ENCODE data around the gene LIMCH1.

The LIMCH1 gene

GRCh38 chr4:41660352-41660751 lies 122.4 kb downstream of the LIMCH1 start:
- Histone ChIP-seq H3K27ac (ENCODE audit: low read depth, low read length) (no peak overlapping the region), H3K4me3 (ENCODE audit: low read length) (no peak overlapping the region), H3K4me1 (ENCODE audit: insufficient read depth, low read length) (no peaks in the 10 kb centered on the region), H3K9ac (ENCODE audit: low read depth, low read length) (no peak overlapping the region), H3K36me3 (ENCODE audit: insufficient read depth, low read length) (no peaks in the 10 kb centered on the region), H3K27me3 (ENCODE audit: insufficient read depth, low read length) (no peaks in the 10 kb centered on the region), H3K9me3 (ENCODE audit: insufficient read depth, low read depth, low read length) (no peaks in the 10 kb centered on the region)
- WGBS: 94% methylated on average over 3 of the region's 3 CpGs

GRCh38 chr4:41661442-41662076 lies 123.6 kb downstream of the LIMCH1 start:
- 52% methylated on average over 7 of the region's 7 CpGs for WGBS
- H3K9ac ChIP-seq (ENCODE audit: low read depth, low read length): no peak overlapping the region
- no peak overlapping the region for H3K27ac ChIP-seq (ENCODE audit: low read depth, low read length)
- no peaks in the 10 kb centered on the region for H3K9me3 ChIP-seq (ENCODE audit: insufficient read depth, low read depth, low read length)
- H3K36me3 ChIP-seq (ENCODE audit: insufficient read depth, low read length): no peaks in the 10 kb centered on the region
- no peaks in the 10 kb centered on the region for H3K4me1 ChIP-seq (ENCODE audit: insufficient read depth, low read length)
- H3K4me3 ChIP-seq (ENCODE audit: low read length): no peak overlapping the region
- no peaks in the 10 kb centered on the region for H3K27me3 ChIP-seq (ENCODE audit: insufficient read depth, low read length)

GRCh38 chr4:41665636-41666207 lies 127.8 kb downstream of the LIMCH1 start:
- Histone ChIP-seq H3K27me3 (ENCODE audit: insufficient read depth, low read length) (no peaks in the 10 kb centered on the region), H3K4me1 (ENCODE audit: insufficient read depth, low read length) (no peaks in the 10 kb centered on the region), H3K27ac (ENCODE audit: low read depth, low read length) (no peak overlapping the region), H3K9ac (ENCODE audit: low read depth, low read length) (no peak overlapping the region), H3K36me3 (ENCODE audit: insufficient read depth, low read length) (no peaks in the 10 kb centered on the region), H3K9me3 (ENCODE audit: insufficient read depth, low read depth, low read length) (no peaks in the 10 kb centered on the region), H3K4me3 (ENCODE audit: low read length) (no peak overlapping the region)
- WGBS: 93% methylated on average over 3 of the region's 3 CpGs

DNA sequence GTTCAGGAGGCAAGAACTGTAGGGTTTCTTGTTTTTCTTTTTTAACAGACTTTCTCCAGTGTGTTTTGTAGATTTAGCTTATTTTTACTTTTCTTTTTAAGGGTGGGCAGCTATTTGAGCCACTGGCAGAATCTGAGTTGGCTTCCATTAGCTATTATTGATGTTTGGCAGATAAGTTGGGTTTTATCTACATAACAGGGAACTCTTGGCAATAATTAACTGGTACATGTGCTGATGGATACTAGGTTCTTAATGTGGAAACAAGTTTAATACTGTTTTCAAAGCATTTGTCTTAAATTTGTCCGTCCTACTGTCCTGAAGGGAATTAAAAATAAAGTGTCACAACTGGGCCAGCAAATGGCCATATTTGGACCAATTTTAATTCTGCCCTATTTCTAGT lies 130.1 kb downstream of the LIMCH1 start:
- Histone ChIP-seq H3K9me3 (ENCODE audit: insufficient read depth, low read depth, low read length) (no peaks in the 10 kb centered on the region), H3K4me3 (ENCODE audit: low read length) (no peak overlapping the region), H3K36me3 (ENCODE audit: insufficient read depth, low read length) (no peaks in the 10 kb centered on the region), H3K9ac (ENCODE audit: low read depth, low read length) (no peak overlapping the region), H3K27ac (ENCODE audit: low read depth, low read length) (no peak overlapping the region), H3K27me3 (ENCODE audit: insufficient read depth, low read length) (no peaks in the 10 kb centered on the region), H3K4me1 (ENCODE audit: insufficient read depth, low read length) (no peaks in the 10 kb centered on the region)
- 100% methylated on average over 1 of the region's 1 CpG for WGBS

DNA sequence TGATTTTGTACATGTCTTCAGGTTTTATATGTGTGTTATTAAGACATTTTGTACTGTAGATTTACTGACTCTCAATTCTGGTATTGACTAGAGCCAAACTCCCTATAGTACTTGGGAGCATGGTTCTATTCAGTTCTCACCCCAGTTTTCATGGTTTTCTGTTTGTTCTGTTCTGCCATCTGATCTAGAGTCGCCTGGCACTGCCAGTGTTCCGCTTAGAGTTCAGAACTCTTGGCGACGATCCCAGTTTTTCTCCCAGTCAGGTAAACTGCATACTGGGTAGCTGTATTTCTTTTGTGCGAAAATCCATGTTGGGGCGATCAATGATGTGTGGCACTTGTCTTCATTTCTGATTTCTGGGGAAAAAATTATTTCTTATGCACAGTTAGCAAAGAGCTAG lies 132.6 kb downstream of the LIMCH1 start:
- H3K9me3 ChIP-seq (ENCODE audit: insufficient read depth, low read depth, low read length): no peaks in the 10 kb centered on the region
- no peak overlapping the region for H3K4me3 ChIP-seq (ENCODE audit: low read length)
- WGBS: 95% methylated on average over 6 of the region's 6 CpGs
- peaks cover 3% of the 10 kb centered on the region; the same call in 1 of the 2 replicates for H3K4me1 ChIP-seq (ENCODE audit: insufficient read depth, low read length)
- H3K9ac ChIP-seq (ENCODE audit: low read depth, low read length): no peak overlapping the region
- no peaks in the 10 kb centered on the region for H3K36me3 ChIP-seq (ENCODE audit: insufficient read depth, low read length)
- no peaks in the 10 kb centered on the region for H3K27me3 ChIP-seq (ENCODE audit: insufficient read depth, low read length)
- H3K27ac ChIP-seq (ENCODE audit: low read depth, low read length): no peak overlapping the region

DNA sequence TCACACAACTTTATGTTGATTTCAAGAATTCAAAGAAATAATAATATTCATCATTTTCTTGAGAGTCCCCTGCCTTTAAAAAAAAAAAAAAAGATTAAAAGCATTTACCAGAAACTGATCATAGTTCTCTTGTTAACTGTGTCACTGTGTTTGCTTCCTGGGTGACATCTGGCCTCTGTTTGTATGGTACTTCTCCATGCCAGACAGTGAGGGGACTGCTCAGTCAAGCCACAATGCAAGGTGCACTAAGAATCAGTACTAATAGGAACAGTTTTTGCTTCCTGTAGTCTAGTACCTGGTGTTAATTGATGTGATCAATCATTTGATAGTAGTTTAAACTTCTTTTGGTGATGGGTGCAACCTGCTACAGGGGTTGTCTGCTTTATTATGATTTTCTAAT lies 133.0 kb downstream of the LIMCH1 start:
- Histone ChIP-seq H3K4me1 (ENCODE audit: insufficient read depth, low read length) (peaks cover 6% of the 10 kb centered on the region), H3K27me3 (ENCODE audit: insufficient read depth, low read length) (no peaks in the 10 kb centered on the region), H3K27ac (ENCODE audit: low read depth, low read length) (no peak overlapping the region), H3K36me3 (ENCODE audit: insufficient read depth, low read length) (no peaks in the 10 kb centered on the region), H3K4me3 (ENCODE audit: low read length) (no peak overlapping the region), H3K9ac (ENCODE audit: low read depth, low read length) (no peak overlapping the region), H3K9me3 (ENCODE audit: insufficient read depth, low read depth, low read length) (no peaks in the 10 kb centered on the region)

GRCh38 chr4:41678086-41678816 lies 140.3 kb downstream of the LIMCH1 start:
- H3K27me3 ChIP-seq (ENCODE audit: insufficient read depth, low read length): no peaks in the 10 kb centered on the region
- no peaks in the 10 kb centered on the region for H3K9me3 ChIP-seq (ENCODE audit: insufficient read depth, low read depth, low read length)
- no peak overlapping the region for H3K27ac ChIP-seq (ENCODE audit: low read depth, low read length)
- H3K9ac ChIP-seq (ENCODE audit: low read depth, low read length): no peak overlapping the region
- H3K36me3 ChIP-seq (ENCODE audit: insufficient read depth, low read length): peaks cover 2% of the 10 kb centered on the region; the same call in 1 of the 2 replicates
- no peak overlapping the region for H3K4me3 ChIP-seq (ENCODE audit: low read length)
- peaks cover 6% of the 10 kb centered on the region for H3K4me1 ChIP-seq (ENCODE audit: insufficient read depth, low read length)
- 88% methylated on average over 6 of the region's 7 CpGs for WGBS

DNA sequence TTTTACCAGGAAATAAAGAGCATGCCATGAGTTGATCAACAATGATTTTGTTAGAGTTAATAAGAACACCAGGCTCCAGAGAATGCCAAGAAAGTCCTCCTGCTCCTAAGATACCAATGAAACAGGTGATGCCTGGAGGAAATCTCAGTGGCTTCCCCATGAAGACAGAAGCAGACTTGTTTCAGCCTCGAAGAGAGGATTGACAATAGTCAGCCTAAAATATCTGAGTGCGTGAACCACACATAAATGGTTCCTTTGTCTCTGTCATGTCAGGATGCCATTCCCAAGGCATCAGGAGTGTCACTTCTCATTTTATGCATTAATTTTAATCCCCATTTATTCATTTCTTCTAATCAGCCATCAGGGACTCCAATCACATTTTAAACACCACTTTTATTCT lies 141.0 kb downstream of the LIMCH1 start:
- Histone ChIP-seq H3K4me3 (ENCODE audit: low read length) (no peak overlapping the region), H3K9ac (ENCODE audit: low read depth, low read length) (no peak overlapping the region), H3K4me1 (ENCODE audit: insufficient read depth, low read length) (peaks cover 6% of the 10 kb centered on the region), H3K27ac (ENCODE audit: low read depth, low read length) (no peak overlapping the region), H3K9me3 (ENCODE audit: insufficient read depth, low read depth, low read length) (no peaks in the 10 kb centered on the region), H3K27me3 (ENCODE audit: insufficient read depth, low read length) (no peaks in the 10 kb centered on the region), H3K36me3 (ENCODE audit: insufficient read depth, low read length) (peaks cover 2% of the 10 kb centered on the region; the same call in 1 of the 2 replicates)
- 92% methylated on average over 2 of the region's 2 CpGs for WGBS

DNA sequence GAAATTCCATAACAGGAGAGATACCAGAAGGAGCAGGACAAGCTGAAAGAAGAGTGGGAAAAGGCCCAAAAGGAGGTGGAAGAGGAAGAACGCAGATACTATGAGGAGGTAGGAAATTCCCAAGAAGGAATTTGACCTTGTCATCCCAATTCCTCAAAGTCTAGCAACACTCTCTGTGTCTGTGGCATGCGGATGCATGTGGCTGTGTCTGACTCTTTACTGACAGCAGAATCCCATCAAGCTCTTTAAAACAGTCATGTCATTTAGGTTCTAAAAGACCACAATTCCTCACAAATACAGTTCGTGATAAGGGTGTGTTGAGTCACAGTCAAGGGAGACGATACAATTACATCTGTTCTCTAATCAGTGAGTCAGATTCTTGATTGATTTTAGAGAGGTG lies 142.0 kb downstream of the LIMCH1 start:
- Histone ChIP-seq H3K4me1 (ENCODE audit: insufficient read depth, low read length) (peaks cover 6% of the 10 kb centered on the region), H3K27ac (ENCODE audit: low read depth, low read length) (no peak overlapping the region), H3K9me3 (ENCODE audit: insufficient read depth, low read depth, low read length) (no peaks in the 10 kb centered on the region), H3K27me3 (ENCODE audit: insufficient read depth, low read length) (no peaks in the 10 kb centered on the region), H3K4me3 (ENCODE audit: low read length) (no peak overlapping the region), H3K9ac (ENCODE audit: low read depth, low read length) (no peak overlapping the region), H3K36me3 (ENCODE audit: insufficient read depth, low read length) (peaks cover 2% of the 10 kb centered on the region; the same call in 1 of the 2 replicates)
- 90% methylated on average over 4 of the region's 4 CpGs for WGBS

GRCh38 chr4:41681054-41681453 lies 143.1 kb downstream of the LIMCH1 start:
- H3K9me3 ChIP-seq (ENCODE audit: insufficient read depth, low read depth, low read length): no peaks in the 10 kb centered on the region
- H3K27me3 ChIP-seq (ENCODE audit: insufficient read depth, low read length): no peaks in the 10 kb centered on the region
- H3K36me3 ChIP-seq (ENCODE audit: insufficient read depth, low read length): peaks cover 2% of the 10 kb centered on the region; the same call in 1 of the 2 replicates
- H3K4me1 ChIP-seq (ENCODE audit: insufficient read depth, low read length): no peaks in the 10 kb centered on the region
- H3K27ac ChIP-seq (ENCODE audit: low read depth, low read length): no peak overlapping the region
- no peak overlapping the region for H3K9ac ChIP-seq (ENCODE audit: low read depth, low read length)
- WGBS: 95% methylated on average over 2 of the region's 2 CpGs
- H3K4me3 ChIP-seq (ENCODE audit: low read length): no peak overlapping the region

DNA sequence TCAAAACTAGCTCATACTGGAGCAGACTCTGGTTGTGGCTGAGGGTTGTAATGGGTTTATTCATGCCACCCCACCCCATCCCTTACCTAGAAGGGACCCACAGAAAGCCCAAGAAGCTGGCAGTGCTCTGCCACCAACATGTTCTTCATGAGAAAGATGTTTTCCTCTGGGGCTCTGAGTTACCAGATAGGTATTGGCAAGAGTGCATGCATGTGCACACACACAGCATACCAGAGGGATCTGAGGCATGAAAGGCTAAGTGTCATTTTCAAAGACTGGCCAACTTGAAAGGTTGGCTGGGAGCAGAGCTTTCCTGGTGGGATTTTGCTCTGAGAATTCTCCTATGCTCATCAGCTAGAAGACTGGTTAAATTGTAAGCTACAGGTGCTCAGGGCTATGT lies 145.4 kb downstream of the LIMCH1 start:
- Histone ChIP-seq H3K9ac (ENCODE audit: low read depth, low read length) (no peak overlapping the region), H3K27ac (ENCODE audit: low read depth, low read length) (no peak overlapping the region), H3K4me3 (ENCODE audit: low read length) (no peak overlapping the region), H3K4me1 (ENCODE audit: insufficient read depth, low read length) (no peaks in the 10 kb centered on the region), H3K9me3 (ENCODE audit: insufficient read depth, low read depth, low read length) (no peaks in the 10 kb centered on the region), H3K27me3 (ENCODE audit: insufficient read depth, low read length) (no peaks in the 10 kb centered on the region), H3K36me3 (ENCODE audit: insufficient read depth, low read length) (peaks cover 2% of the 10 kb centered on the region; the same call in 1 of the 2 replicates)

Data from HUES64 (cell line).